GM10248 (cell line): ENCODE data around the gene PLCL2.

Experiments used
- CTCF ChIA-PET: fragments of 300-600 bp; sonication (Branson Sonifier 250); formaldehyde crosslinking; extraction: SDS; loops from one replicate; lab custom pipeline; 2021; ENCODE audit warnings: antibody characterized with exemption; lab: Yijun Ruan, JAX
- POLR2A ChIA-PET: fragments of 350-650 bp; sonication (Branson Sonifier 250); formaldehyde crosslinking; extraction: SDS; loops from one replicate; lab custom pipeline; 2020; ENCODE audit warnings: antibody characterized with exemption; lab: Yijun Ruan, JAX
- DNase-seq: peaks from one replicate; pipeline ENCODE4 v3.0.0; 2012; ENCODE audit errors: extremely low spot score
- TF ChIP-seq, protein P1 (sequence below): IDR thresholded peaks from 2 replicates; pipeline ENCODE4 v1.5.1; 2012; ENCODE audit warnings: mild to moderate bottlenecking, low read depth; ENCODE audit errors: extremely low read depth, missing control alignments, control extremely low read depth

The PLCL2 gene

DNA sequence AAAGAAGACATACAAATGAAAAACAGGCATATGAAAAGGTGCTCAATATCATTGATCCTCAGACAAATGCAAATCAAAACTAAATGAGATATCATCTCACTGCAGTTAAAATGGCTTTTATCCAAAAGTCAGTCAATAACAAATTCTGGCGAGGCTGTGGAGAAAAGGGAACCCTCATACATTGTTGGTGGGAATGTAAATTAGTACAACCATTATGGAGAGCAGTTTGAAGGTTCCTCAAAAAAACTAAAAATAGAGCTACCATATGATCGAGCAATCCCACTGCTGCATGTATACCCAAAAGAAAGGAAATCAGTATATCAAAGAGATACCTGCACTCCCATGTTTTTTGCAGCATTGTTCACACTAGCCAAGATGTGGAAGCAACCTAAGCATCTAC, 165.8 kb downstream of the PLCL2 start:
- TF ChIP-seq, protein P1, sequence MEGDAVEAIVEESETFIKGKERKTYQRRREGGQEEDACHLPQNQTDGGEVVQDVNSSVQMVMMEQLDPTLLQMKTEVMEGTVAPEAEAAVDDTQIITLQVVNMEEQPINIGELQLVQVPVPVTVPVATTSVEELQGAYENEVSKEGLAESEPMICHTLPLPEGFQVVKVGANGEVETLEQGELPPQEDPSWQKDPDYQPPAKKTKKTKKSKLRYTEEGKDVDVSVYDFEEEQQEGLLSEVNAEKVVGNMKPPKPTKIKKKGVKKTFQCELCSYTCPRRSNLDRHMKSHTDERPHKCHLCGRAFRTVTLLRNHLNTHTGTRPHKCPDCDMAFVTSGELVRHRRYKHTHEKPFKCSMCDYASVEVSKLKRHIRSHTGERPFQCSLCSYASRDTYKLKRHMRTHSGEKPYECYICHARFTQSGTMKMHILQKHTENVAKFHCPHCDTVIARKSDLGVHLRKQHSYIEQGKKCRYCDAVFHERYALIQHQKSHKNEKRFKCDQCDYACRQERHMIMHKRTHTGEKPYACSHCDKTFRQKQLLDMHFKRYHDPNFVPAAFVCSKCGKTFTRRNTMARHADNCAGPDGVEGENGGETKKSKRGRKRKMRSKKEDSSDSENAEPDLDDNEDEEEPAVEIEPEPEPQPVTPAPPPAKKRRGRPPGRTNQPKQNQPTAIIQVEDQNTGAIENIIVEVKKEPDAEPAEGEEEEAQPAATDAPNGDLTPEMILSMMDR: no peak
- ChIA-PET CTCF (interaction anchor here (0.9 to 1.3 kb wide), 2 partner anchors 10 to 122 kb away, joined by 3 read pairs; no protein-coding TSS in a partner anchor), POLR2A (no interaction called here)

DNA sequence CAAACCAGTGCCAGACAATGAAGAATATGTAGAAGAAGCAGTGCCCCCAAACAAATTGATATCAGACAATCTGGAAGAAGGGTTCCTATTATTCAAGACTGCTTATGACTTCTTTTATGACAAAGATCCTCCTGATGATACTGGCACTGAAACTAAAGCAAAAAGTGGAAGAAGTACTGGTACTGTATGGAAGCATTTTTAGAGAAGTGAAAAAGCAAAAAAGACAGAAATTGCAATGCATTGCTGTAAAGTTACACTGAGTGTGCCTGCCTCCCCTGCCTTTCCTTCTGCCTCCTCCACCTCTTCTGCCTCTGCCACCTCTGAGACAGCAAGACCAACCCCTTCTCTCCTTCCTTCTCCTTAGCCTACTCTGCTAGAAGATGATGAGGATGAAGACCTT, 167.6 kb downstream of the PLCL2 start:
- no peak for DNase-seq
- POLR2A ChIA-PET: no interaction called here
- CTCF ChIA-PET: interaction anchor here (0.8 kb wide), 1 partner anchor 30 kb away, joined by 3 read pairs; no protein-coding TSS in a partner anchor
- TF ChIP-seq, protein P1: no peak

More for the DNA sequence above, 165.8 kb downstream of the PLCL2 start:
- no peak for DNase-seq

DNA sequence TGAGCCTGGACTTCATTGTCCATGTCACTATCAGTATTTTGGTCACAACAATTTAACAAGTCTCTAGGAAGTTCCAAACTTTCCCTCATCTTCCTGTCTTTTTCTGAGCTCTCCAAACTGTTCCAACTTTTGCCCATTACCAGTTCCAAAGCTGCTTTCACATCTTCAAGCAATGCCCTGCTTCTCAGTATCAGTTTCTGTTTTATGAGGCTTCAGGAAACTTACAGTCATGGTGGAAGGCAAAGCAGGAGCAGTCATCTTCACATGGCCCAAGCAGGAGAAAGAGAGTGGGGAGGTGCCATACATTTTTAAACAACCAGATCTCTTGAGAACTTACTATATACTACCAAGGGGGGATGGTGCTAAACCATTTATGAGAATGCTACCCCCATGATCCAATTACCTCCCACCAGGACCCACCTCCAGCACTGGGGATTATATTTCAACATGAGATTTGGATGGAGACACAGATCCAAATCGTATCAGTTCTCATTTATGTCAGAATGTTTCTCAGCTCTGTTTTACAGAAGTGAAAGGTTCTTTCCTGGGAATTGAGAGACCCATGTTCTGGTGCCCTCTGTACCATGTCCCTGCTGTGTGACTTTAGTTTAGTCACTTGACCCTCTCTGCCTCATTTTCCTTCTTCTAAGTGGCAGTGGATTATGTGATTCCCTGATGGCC, 169.7 kb downstream of the PLCL2 start:
- ChIA-PET CTCF (interaction anchor here (1.0 kb wide), 1 partner anchor 98 kb away, joined by 3 read pairs; no protein-coding TSS in a partner anchor), POLR2A (no interaction called here)
- TF ChIP-seq, protein P1: no peak
- DNase-seq: no peak

DNA sequence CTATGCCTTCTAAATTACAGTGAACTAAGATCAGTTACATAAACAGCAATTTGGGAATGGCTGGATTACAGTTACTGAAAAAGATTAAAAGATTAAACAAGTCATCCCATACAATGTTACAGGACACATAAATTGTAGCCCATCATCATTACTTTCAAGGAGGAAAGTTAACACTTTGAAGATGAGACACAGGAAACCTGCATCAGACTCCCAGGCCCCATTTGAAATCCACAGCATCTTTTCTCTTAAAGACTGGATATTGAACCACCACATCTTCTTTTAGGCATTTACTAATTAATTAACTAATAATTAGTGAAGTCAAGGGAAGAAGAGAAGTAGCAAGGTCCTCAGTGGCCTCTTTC, 170.2 kb downstream of the PLCL2 start:
- CTCF ChIA-PET: no interaction called here
- DNase-seq: no peak
- TF ChIP-seq, protein P1: no peak
- POLR2A ChIA-PET: no interaction called here

DNA sequence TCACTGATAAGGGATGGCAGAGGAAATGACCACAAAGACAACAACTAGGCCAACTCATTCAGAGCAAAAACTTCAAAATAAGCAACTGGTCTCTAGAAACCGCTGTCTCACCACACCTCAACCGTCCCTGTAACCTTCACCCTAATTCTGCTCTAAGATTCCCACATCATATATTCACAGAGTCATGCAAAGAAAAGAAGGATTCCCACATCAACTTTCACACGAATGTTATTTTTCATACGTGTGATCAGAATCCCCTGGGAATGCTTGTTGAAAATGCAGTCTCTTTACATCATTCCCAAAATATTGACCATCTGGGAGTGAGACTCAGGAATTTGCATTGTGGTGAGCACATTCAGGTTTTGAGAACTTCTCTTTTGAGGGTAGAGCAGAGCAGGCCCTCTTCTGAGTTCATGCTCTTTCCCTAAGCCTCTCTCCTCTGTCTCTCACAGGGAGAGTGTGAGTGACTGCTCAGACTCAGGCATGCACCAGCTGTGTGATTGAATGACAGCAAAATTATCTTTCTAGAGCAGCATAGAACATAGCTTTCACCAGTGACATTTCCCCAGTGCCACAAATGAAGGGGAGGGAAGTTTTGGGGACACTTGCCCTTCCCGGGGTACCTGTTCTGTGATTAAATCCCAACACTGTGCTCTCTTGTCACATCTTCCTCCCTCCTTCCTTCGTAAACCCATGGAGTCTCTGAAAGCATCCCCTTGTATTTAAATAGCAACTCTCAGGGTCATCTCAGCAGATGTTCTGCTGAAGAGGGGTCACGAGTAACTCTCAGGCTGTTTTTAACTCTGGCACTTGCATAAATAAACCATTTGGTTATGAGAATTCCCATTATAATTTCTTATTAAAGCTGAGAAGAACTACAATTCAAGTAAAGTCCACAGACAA, 170.9 kb downstream of the PLCL2 start:
- ChIA-PET POLR2A (no interaction called here), CTCF (interaction anchor here (0.9 to 1.5 kb wide), 3 partner anchors 9 to 30 kb away, joined by 3 read pairs; no protein-coding TSS in a partner anchor)
- TF ChIP-seq, protein P1: no peak
- DNase-seq: no peak

DNA sequence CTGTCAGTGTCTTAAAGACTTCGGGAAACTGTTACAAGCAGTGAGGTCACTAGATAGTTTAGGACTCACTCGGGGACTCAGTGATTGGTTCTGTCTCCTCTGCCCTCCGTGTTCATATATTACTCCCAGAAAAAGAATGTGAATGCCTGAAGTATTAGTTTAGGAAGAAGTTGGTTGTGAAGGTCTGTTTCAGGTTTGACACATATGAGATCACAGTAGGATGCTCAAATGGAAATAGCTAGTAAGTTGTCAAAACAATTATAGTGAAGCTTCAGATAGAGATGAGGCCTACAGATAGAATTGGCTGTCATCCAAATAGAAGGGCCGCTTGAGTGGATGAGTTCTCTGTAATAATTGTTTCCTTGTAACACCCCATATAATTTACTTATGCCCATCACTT, 172.6 kb downstream of the PLCL2 start:
- TF ChIP-seq, protein P1: no peak
- CTCF ChIA-PET: interaction anchor here (1.1 to 1.6 kb wide), 4 partner anchors 8 to 121 kb away, joined by 3 to 4 read pairs (median 4); no protein-coding TSS in a partner anchor
- DNase-seq: no peak
- POLR2A ChIA-PET: no interaction called here
